ENCODE measurements around the gene LCN9. TPM values are rescaled to one million over a fixed set of nuclear protein-coding genes. Genes with fewer than 3 reads are reported as not detected.

LCN9 gene
- total and polyA plus RNA-seq, 2 experiments from 2014 or later, result not detected

GRCh38 chr9:135619599-135619886, 43.6 kb upstream of the LCN9 start:
- Mint-ChIP-seq H3K27me3 (ENCODE audit: insufficient read depth, low read depth, poor library complexity) (peaks cover 2% of the 10 kb centered on the region), H3K4me3 (no peak overlapping the region), H3K27ac (no peak overlapping the region), H3K4me1 (no peaks in the 10 kb centered on the region), H3K9me3 (no peaks in the 10 kb centered on the region), H3K36me3 (ENCODE audit: low read depth) (no peaks in the 10 kb centered on the region)
- H3F3A ChIP-seq (replicated peaks; ENCODE audit: low read depth), result no peaks in the 10 kb centered on the region
- no peak for TF ChIP-seq EZH2phosphoT487 (IDR thresholded peaks at IDR 0.05; ENCODE audit: unreplicated experiment)
- TF ChIP-seq CTCF (conservative IDR thresholded peaks at IDR 0.05; ENCODE audit: low read depth in 2 of 2), result no peak
- no peak for TF ChIP-seq STAT1 (IDR thresholded peaks at IDR 0.05; ENCODE audit: unreplicated experiment)
- TF ChIP-seq ZNF114 (CRISPR knock-in tag; IDR thresholded peaks at IDR 0.05), result no peak
- no peak for TF ChIP-seq ZNF331 (CRISPR knock-in tag; IDR thresholded peaks at IDR 0.05; ENCODE audit: low read depth)
- no peak for TF ChIP-seq JUNB (IDR thresholded peaks at IDR 0.05; ENCODE audit: unreplicated experiment)
- no peak for TF ChIP-seq EZH2 (IDR thresholded peaks at IDR 0.05; ENCODE audit: low read depth, unreplicated experiment)
- no peak for TF ChIP-seq ETS1 (IDR thresholded peaks at IDR 0.05)
- no peak for TF ChIP-seq POLR2AphosphoS5 (IDR thresholded peaks at IDR 0.05; ENCODE audit: low read depth)
- TF ChIP-seq REST (IDR thresholded peaks at IDR 0.05; ENCODE audit: unreplicated experiment), result no peak
- no peak for TF ChIP-seq CREB1 (CRISPR knock-in tag; IDR thresholded peaks at IDR 0.05; ENCODE audit: low read depth)
- no peak for TF ChIP-seq ZNF462 (CRISPR knock-in tag; IDR thresholded peaks at IDR 0.05)
- no peak for TF ChIP-seq NANOG (IDR thresholded peaks at IDR 0.05; ENCODE audit: borderline replicate concordance)
- no peaks in the 10 kb centered on the region for H3K27me3 ChIP-seq (ENCODE audit: insufficient read depth)
- no peak overlapping the region for H2AFZ ChIP-seq
- no peaks in the 10 kb centered on the region for H3K36me3 ChIP-seq (ENCODE audit: insufficient read depth)
- H3K4me3 ChIP-seq, result no peak overlapping the region
- no peak overlapping the region for H3K4me2 ChIP-seq
- no peaks in the 10 kb centered on the region for H4K20me1 ChIP-seq (replicated peaks; ENCODE audit: insufficient read depth)
- DNase-seq (ENCODE audit: low spot score) (no peak), ATAC-seq (no peak)
- H3K27ac ChIP-seq (ENCODE audit: low read depth), result no peak overlapping the region
- 0 out of 2 replicates have a peak, but pooled peaks cover 2% of the 10 kb centered on the region for H3K9me2 ChIP-seq (ENCODE audit: insufficient read depth)
- no peaks in the 10 kb centered on the region for H3K4me1 ChIP-seq (ENCODE audit: insufficient read depth)
- no peaks in the 10 kb centered on the region for H3K79me2 ChIP-seq (replicated peaks; ENCODE audit: insufficient read depth)
